Lung (tissue), 12 donors: Measurements from ENCODE around the gene SLC6A9. TPM values are rescaled to one million over a fixed set of nuclear protein-coding genes. Genes with fewer than 3 reads are reported as not detected.

Source experiments
- ATAC-seq: fragments of 200-7000 bp; cut with Tn5 transposase; one replicate; pipeline ENCODE4 v1.9.1; 2020; ENCODE audit warnings: moderate number of reproducible peaks; ENCODE audit not compliant: insufficient read depth, low FRiP score
- DNase-seq, 3 donors: peaks; one replicate each; pipeline ENCODE4 v3.0.0-alpha.2; 2013 to 2017
- H3K27ac ChIP-seq, 2 donors: one replicate each; pipeline ENCODE4 v1.5.1; 2013; ENCODE audit warnings: mild to moderate bottlenecking in 2 of 2, moderate library complexity in 2 of 2, control low read depth in 1 of 2, inconsistent platforms in 1 of 2, low read depth in 1 of 2, low read length in 1 of 2
- H3K27me3 ChIP-seq, 3 donors: one replicate each; pipeline ENCODE4 v1.5.1; 2013; ENCODE audit warnings: low read length in 2 of 3; ENCODE audit not compliant: control insufficient read depth in 3 of 3, insufficient read depth in 3 of 3
- H3K36me3 ChIP-seq, 4 donors: one replicate each; pipeline ENCODE4 v1.5.1; 2013; ENCODE audit warnings: low read length in 4 of 4, mild to moderate bottlenecking in 1 of 4, moderate library complexity in 1 of 4; ENCODE audit not compliant: control insufficient read depth in 4 of 4, insufficient read depth in 4 of 4
- H3K4me1 ChIP-seq, 5 donors: one replicate each; pipeline ENCODE4 v1.5.1; 2013; ENCODE audit warnings: low read length in 5 of 5, mild to moderate bottlenecking in 2 of 5, moderate library complexity in 1 of 5; ENCODE audit not compliant: control insufficient read depth in 5 of 5, insufficient read depth in 5 of 5
- H3K4me3 ChIP-seq: one replicate; pipeline ENCODE4 v1.5.1; 2013; ENCODE audit warnings: mild to moderate bottlenecking, control low read depth, moderate library complexity
- H3K9ac ChIP-seq, 2 donors: one replicate each; pipeline ENCODE4 v1.5.1; 2013; ENCODE audit warnings: low read length in 2 of 2, control low read depth in 1 of 2; ENCODE audit not compliant: insufficient read depth in 1 of 2
- H3K9me3 ChIP-seq, 4 donors: one replicate each; pipeline ENCODE4 v1.5.1; 2013; ENCODE audit warnings: low read length in 3 of 4, mild to moderate bottlenecking in 1 of 4, moderate library complexity in 1 of 4; ENCODE audit not compliant: control insufficient read depth in 4 of 4, insufficient read depth in 3 of 4
- CTCF ChIP-seq: IDR thresholded peaks from 2 replicates; pipeline ENCODE4 v1.5.1; 2012; ENCODE audit warnings: mild to moderate bottlenecking; ENCODE audit errors: control extremely low read depth, extremely low read depth
- WGBS, 2 donors: extraction: QIAGEN DNeasy Blood & Tissue Kit; methylation state at CpG; one replicate each; pipeline ENCODE4 v1.1.7; 2013; 5-methylcytosine and 5-hydroxymethylcytosine counted together
- polyA plus RNA-seq, 2 donors: library from polyadenylated mRNA; stranded (reverse); fragments of 200-250 nt; gene quantifications; one replicate each; pipeline ENCODE4 v1.2.1, GENCODE V29; 2013
- total RNA-seq, 2 donors: library from RNA; depleted of rRNA in 1 of 2; stranded (reverse); fragments of >200 nt in 1 of 2; gene quantifications; one replicate each; pipeline ENCODE4 v1.2.1, GENCODE V29; 2014 to 2021
- donor health status: control.
- donor health status: control.
- donor health status: Bipolar disorder and iron deficiency.
- donor health status: healthy.
- donor health status: DM: yes; HTN: yes; CAD: no.

Gene SLC6A9
- total and polyA plus RNA-seq, 4 donors: 8.7 to 29.9 (median 9.4) TPM

GRCh38 chr1:43958351-43959255 is 72.7 kb downstream of the SLC6A9 start:
- WGBS, 2 donors: 91 to 93% methylated on average over 9 of the region's 9 CpGs
- H3K27me3 ChIP-seq: no peaks in the 10 kb centered on the region

GRCh38 chr1:43957407-43958040 is 73.7 kb downstream of the SLC6A9 start:
- H3K27ac ChIP-seq: no peak overlapping the region
- ATAC-seq (no peak), DNase-seq (no peak)
- H3K9ac ChIP-seq: no peak overlapping the region
- no peak for TF ChIP-seq CTCF
- no peak overlapping the region for H3K4me3 ChIP-seq
- H3K4me1 ChIP-seq: no peaks in the 10 kb centered on the region
- peaks cover 13 to 49% (median 19%) of the 10 kb centered on the region in 4 donors for H3K36me3 ChIP-seq
- 85 to 87% methylated on average over 7 of the region's 7 CpGs for WGBS, 2 donors
- H3K27me3 ChIP-seq: no peaks in the 10 kb centered on the region
- no peaks in the 10 kb centered on the region for H3K9me3 ChIP-seq

More at GRCh38 chr1:43958351-43959255, 72.7 kb downstream of the SLC6A9 start:
- TF ChIP-seq CTCF: no peak
- DNase-seq (no peak), ATAC-seq (no peak)
- Histone ChIP-seq H3K27ac (no peak overlapping the region), H3K4me1 (no peaks in the 10 kb centered on the region), H3K9ac (no peak overlapping the region), H3K4me3 (no peak overlapping the region), H3K36me3 (peaks cover 13 to 46% (median 19%) of the 10 kb centered on the region in 4 donors), H3K9me3 (no peaks in the 10 kb centered on the region)

GRCh38 chr1:43956234-43956633 is 75.0 kb downstream of the SLC6A9 start:
- Histone ChIP-seq H3K4me1 (no peaks in the 10 kb centered on the region), H3K36me3 (peaks cover 8 to 46% (median 18%) of the 10 kb centered on the region in 4 donors), H3K9ac (no peak overlapping the region), H3K27me3 (no peaks in the 10 kb centered on the region), H3K27ac (no peak overlapping the region), H3K4me3 (no peak overlapping the region), H3K9me3 (no peaks in the 10 kb centered on the region)
- ATAC-seq: no peak
- no peak for TF ChIP-seq CTCF
- WGBS, 2 donors: 97 to 99% methylated on average over 8 of the region's 8 CpGs
- no peak for DNase-seq
